ENCODE data around the gene RGS19.
"Not testable (repeated sequence)": the region's sequence is repeated elsewhere in the genome, so short reads cannot be mapped to it uniquely, and the experiment has no call there.

DNA sequence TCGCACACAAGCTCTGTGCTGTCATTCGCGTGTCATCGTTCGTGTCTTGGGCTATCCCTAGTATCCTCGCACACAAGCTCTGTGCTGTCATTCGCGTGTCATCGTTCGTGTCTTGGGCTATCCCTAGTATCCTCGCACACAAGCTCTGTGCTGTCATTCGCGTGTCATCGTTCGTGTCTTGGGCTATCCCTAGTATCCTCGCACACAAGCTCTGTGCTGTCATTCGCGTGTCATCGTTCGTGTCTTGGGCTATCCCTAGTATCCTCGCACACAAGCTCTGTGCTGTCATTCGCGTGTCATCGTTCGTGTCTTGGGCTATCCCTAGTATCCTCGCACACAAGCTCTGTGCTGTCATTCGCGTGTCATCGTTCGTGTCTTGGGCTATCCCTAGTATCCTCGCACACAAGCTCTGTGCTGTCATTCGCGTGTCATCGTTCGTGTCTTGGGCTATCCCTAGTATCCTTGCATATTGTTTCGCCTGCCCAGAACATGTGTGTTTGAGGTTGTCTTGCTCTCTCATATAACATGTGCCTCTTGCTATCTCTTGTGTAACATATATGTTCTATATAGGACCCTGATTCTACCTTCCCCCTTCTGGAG lies 8.0 kb upstream of the RGS19 start:
- not testable (repeated sequence) for TF ChIP-seq REST (IDR thresholded peaks at IDR 0.05); CTCF (IDR thresholded peaks at IDR 0.05; ENCODE audit: low read depth, low read length, missing input control); RAD21 (IDR thresholded peaks at IDR 0.05); ZBTB33 (IDR thresholded peaks at IDR 0.05); SP1 (IDR thresholded peaks at IDR 0.05); TAF1 (conservative IDR thresholded peaks at IDR 0.05); GABPA (IDR thresholded peaks at IDR 0.05 in 1 of 2, conservative IDR thresholded peaks at IDR 0.05 in 1 of 2); EGR1 (IDR thresholded peaks at IDR 0.05; ENCODE audit: low read depth in 2 of 2); YY1 (IDR thresholded peaks at IDR 0.05); JUND (IDR thresholded peaks at IDR 0.05); MAX (IDR thresholded peaks at IDR 0.05); FOXA1 (IDR thresholded peaks at IDR 0.05); RXRA (IDR thresholded peaks at IDR 0.05)
- TF ChIP-seq, protein P1, sequence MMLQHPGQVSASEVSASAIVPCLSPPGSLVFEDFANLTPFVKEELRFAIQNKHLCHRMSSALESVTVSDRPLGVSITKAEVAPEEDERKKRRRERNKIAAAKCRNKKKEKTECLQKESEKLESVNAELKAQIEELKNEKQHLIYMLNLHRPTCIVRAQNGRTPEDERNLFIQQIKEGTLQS (IDR thresholded peaks at IDR 0.05) = not testable (repeated sequence)

Data from liver (tissue), 3 donors.